Endothelial cell of umbilical vein (primary cell): ENCODE measurements around the gene PLA2G4E. TPM values are rescaled to one million over a fixed set of nuclear protein-coding genes. Genes with fewer than 3 reads are reported as not detected.

Experiments
- BruUV-seq: library from RNA; stranded (reverse); fragments of 400-500 nt; replicated peaks from 2 replicates; lab custom pipeline; 2021; lab: Mats Ljungman, UMichigan
- CTCF ChIA-PET: fragments of 300-600, 350-600 bp; sonication (Branson Sonifier 250); formaldehyde crosslinking; loops from one replicate; lab custom pipeline; 2021; ENCODE audit warnings: antibody characterized with exemption, inconsistent platforms; lab: Charles Lee
- POLR2A ChIA-PET: fragments of 300-600, 350-600 bp; sonication (Branson Sonifier 250); formaldehyde crosslinking; loops from one replicate; lab custom pipeline; 2021; ENCODE audit warnings: antibody characterized with exemption, inconsistent platforms; lab: Charles Lee
- DNase-seq: peaks from one replicate; pipeline ENCODE4 v3.0.0-alpha.2; 2011; ENCODE audit warnings: low read depth, low spot score
- FAIRE-seq: peaks from 2 replicates; lab custom pipeline; 2011; peaks lifted over from hg19 to GRCh38; lab: Jason Lieb, UNC
- H2AFZ ChIP-seq: 2 replicates; pipeline ENCODE4 v1.6.0; 2012; ENCODE audit warnings: low read depth, low read length, control low read depth, inconsistent platforms
- H3K27ac ChIP-seq: 2 replicates; pipeline ENCODE4 v1.5.1; 2011; ENCODE audit warnings: low read depth, mild to moderate bottlenecking, control low read depth, low read length, moderate library complexity; ENCODE audit not compliant: insufficient read depth
- H3K27me3 ChIP-seq, 2 experiments: 2 replicates each; pipeline versions ENCODE4 v1.6.0 to v1.6.1; 2011; ENCODE audit warnings: low read length in 2 of 2, mixed read lengths in 1 of 2; ENCODE audit not compliant: control insufficient read depth in 2 of 2, insufficient read depth in 2 of 2
- H3K36me3 ChIP-seq, 2 experiments: 2 replicates in 1 of 2; 3 replicates in 1 of 2; pipeline ENCODE4 v1.5.1; 2011; ENCODE audit warnings: low read length in 2 of 2, mild to moderate bottlenecking in 1 of 2, moderate library complexity in 1 of 2; ENCODE audit not compliant: control insufficient read depth in 2 of 2, insufficient read depth in 2 of 2; ENCODE audit errors: extremely low read depth in 1 of 2
- H3K4me1 ChIP-seq: 3 replicates; pipeline ENCODE4 v1.5.1; 2011; ENCODE audit warnings: mild to moderate bottlenecking, low read length; ENCODE audit not compliant: control insufficient read depth, insufficient read depth; ENCODE audit errors: extremely low read depth
- H3K4me2 ChIP-seq: 2 replicates; pipeline ENCODE4 v1.6.1; 2011; ENCODE audit warnings: low read length, control low read depth, mixed read lengths; ENCODE audit not compliant: insufficient read depth
- H3K4me3 ChIP-seq, 3 experiments: fragments of 200-600 bp in 1 of 3; sonication (generic), shearing (Covaris generic) in 1 of 3; replicated peaks in 1 of 3; 2 replicates each; pipeline ENCODE4 v1.5.1; 2011 to 2016; ENCODE audit warnings: control low read depth in 3 of 3, low read length in 3 of 3, mild to moderate bottlenecking in 2 of 3, inconsistent platforms in 1 of 3, low read depth in 1 of 3, moderate library complexity in 1 of 3; ENCODE audit not compliant: insufficient read depth in 1 of 3
- H3K79me2 ChIP-seq: 2 replicates; pipeline ENCODE4 v1.6.0; 2012; ENCODE audit warnings: low read length, inconsistent platforms; ENCODE audit not compliant: control insufficient read depth, insufficient read depth
- H3K9ac ChIP-seq: replicated peaks from 2 replicates; pipeline ENCODE3; 2011; ENCODE audit warnings: low read length, control low read depth; ENCODE audit not compliant: insufficient read depth; ENCODE audit errors: extremely low read depth
- H3K9me1 ChIP-seq: replicated peaks from 3 replicates; pipeline ENCODE4 v1.6.0; 2011; ENCODE audit warnings: mild to moderate bottlenecking, low read length; ENCODE audit not compliant: control insufficient read depth, insufficient read depth; ENCODE audit errors: extremely low read depth
- H3K9me3 ChIP-seq: replicated peaks from 2 replicates; pipeline ENCODE4 v1.5.1; 2012; ENCODE audit warnings: low read length, inconsistent platforms; ENCODE audit not compliant: control insufficient read depth, insufficient read depth
- H4K20me1 ChIP-seq: replicated peaks from 2 replicates; pipeline ENCODE3; 2011; ENCODE audit warnings: mild to moderate bottlenecking, low read length; ENCODE audit not compliant: control insufficient read depth, insufficient read depth; ENCODE audit errors: extremely low read depth
- EZH2 ChIP-seq: IDR thresholded peaks from 2 replicates; pipeline ENCODE4 v1.6.1; 2012; ENCODE audit warnings: borderline replicate concordance, low read depth, mild to moderate bottlenecking, moderate library complexity, low read length, inconsistent platforms; ENCODE audit not compliant: severe bottlenecking
- FOS ChIP-seq: IDR thresholded peaks from 2 replicates; pipeline ENCODE4 v1.6.1; 2011; ENCODE audit warnings: mild to moderate bottlenecking, low read length, moderate library complexity, borderline replicate concordance; ENCODE audit not compliant: insufficient read depth
- GATA2 ChIP-seq: IDR thresholded peaks from 2 replicates; pipeline ENCODE4 v1.7.0; 2011; ENCODE audit warnings: low read depth, mild to moderate bottlenecking, moderate library complexity, mixed read lengths, low read length; ENCODE audit not compliant: insufficient read length, insufficient read depth
- JUN ChIP-seq: IDR thresholded peaks from 2 replicates; pipeline ENCODE4 v1.6.1; 2011; ENCODE audit warnings: borderline replicate concordance, low read depth; ENCODE audit not compliant: insufficient read length, insufficient read depth
- MYC ChIP-seq: IDR thresholded peaks from one replicate; pipeline ENCODE4 v1.6.1; 2011; ENCODE audit warnings: mild to moderate bottlenecking, low read depth, low read length
- POLR2A ChIP-seq: IDR thresholded peaks from 2 replicates; pipeline ENCODE4 v1.6.1; 2012; ENCODE audit warnings: low read depth, mild to moderate bottlenecking, control low read depth, low read length
- POLR2AphosphoS5 ChIP-seq: IDR thresholded peaks from 2 replicates; pipeline ENCODE4 v1.6.1; 2012; ENCODE audit warnings: low read depth, mild to moderate bottlenecking, control low read depth, low read length, moderate library complexity; ENCODE audit not compliant: insufficient read depth
- dilution Hi-C: fragments of 300-500 bp; cut with MboI; formaldehyde crosslinking; loops from one replicate; pipeline ENCODE4 v1.15.0; 2019; ENCODE audit warnings: low sequenced_read_pairs; ENCODE audit not compliant: extremely low pct_ligation_motif_present
- intact Hi-C: fragments of 100-400 bp; cut with micrococcal nuclease; formaldehyde crosslinking; loops from one replicate; pipeline ENCODE4 v1.10.0; 2022
- polyA plus RNA-seq, 4 experiments: library from polyadenylated mRNA; depleted of rRNA in 3 of 4; stranded (reverse) in 3 of 4; unstranded in 1 of 4; fragments of >200 nt; gene quantifications; 2 replicates each; pipeline versions ENCODE4 v1.2.1 to v1.2.3, GENCODE V29; 2011 to 2012; ENCODE audit warnings: missing spikeins in 1 of 4
- total RNA-seq: library from RNA; stranded (reverse); gene quantifications from 2 replicates; pipeline ENCODE4 v1.2.3, GENCODE V29; 2021
- TF ChIP-seq, protein P1 (sequence below), 2 donors: IDR thresholded peaks; 1 replicate in 1 of 2; 2 replicates in 1 of 2; pipeline ENCODE4 v1.5.1; 2011; ENCODE audit warnings: low read length in 2 of 2, mild to moderate bottlenecking in 2 of 2, moderate library complexity in 2 of 2, control low read depth in 1 of 2, inconsistent platforms in 1 of 2, low read depth in 1 of 2; ENCODE audit not compliant: insufficient read depth in 1 of 2; ENCODE audit errors: extremely low read depth in 1 of 2
- TF ChIP-seq, protein P2 (sequence below): IDR thresholded peaks from 2 replicates; pipeline ENCODE4 v1.6.1; 2011; ENCODE audit not compliant: insufficient read depth, insufficient read length

PLA2G4E gene
- total and polyA plus RNA-seq, 2 donors (not counting 3 experiments of a cell fraction or from before 2014, with no cell fraction given): not detected

DNA sequence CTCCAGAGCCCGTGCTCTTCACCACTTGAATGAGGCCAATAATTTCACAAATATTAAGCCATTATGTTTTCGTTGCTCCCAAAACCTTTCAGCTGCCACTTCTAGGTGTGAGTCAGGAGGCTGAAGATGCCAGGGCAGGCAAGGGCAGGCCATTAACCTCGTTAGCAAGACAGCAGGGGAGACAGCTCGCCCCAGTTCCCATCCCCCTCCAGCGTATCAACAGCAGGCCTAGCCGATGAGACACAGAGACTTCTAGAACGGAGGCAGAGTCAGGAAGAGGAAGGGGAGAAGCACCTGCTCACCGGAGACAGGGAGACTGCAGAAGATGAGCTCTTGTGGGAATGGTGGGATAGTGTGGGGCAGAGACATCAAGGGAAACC is 28.0 kb upstream of the PLA2G4E start:
- H3K4me2 ChIP-seq: no peak overlapping the region
- no peaks in the 10 kb centered on the region for H3K36me3 ChIP-seq
- no peak overlapping the region for H3K9ac ChIP-seq
- no peak overlapping the region for H3K27ac ChIP-seq
- H3K4me1 ChIP-seq: no peaks in the 10 kb centered on the region
- no peak for FAIRE-seq
- H4K20me1 ChIP-seq: no peaks in the 10 kb centered on the region
- no peak overlapping the region for H2AFZ ChIP-seq
- no peaks in the 10 kb centered on the region for H3K79me2 ChIP-seq
- no peak for TF ChIP-seq GATA2
- TF ChIP-seq POLR2AphosphoS5: no peak
- TF ChIP-seq, protein P1, sequence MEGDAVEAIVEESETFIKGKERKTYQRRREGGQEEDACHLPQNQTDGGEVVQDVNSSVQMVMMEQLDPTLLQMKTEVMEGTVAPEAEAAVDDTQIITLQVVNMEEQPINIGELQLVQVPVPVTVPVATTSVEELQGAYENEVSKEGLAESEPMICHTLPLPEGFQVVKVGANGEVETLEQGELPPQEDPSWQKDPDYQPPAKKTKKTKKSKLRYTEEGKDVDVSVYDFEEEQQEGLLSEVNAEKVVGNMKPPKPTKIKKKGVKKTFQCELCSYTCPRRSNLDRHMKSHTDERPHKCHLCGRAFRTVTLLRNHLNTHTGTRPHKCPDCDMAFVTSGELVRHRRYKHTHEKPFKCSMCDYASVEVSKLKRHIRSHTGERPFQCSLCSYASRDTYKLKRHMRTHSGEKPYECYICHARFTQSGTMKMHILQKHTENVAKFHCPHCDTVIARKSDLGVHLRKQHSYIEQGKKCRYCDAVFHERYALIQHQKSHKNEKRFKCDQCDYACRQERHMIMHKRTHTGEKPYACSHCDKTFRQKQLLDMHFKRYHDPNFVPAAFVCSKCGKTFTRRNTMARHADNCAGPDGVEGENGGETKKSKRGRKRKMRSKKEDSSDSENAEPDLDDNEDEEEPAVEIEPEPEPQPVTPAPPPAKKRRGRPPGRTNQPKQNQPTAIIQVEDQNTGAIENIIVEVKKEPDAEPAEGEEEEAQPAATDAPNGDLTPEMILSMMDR (IDR thresholded peaks at IDR 0.05; ENCODE audit: extremely low read depth in 1 of 2, insufficient read depth in 1 of 2, low read depth in 1 of 2, low read length in 2 of 2): no peak
- TF ChIP-seq, protein P2, sequence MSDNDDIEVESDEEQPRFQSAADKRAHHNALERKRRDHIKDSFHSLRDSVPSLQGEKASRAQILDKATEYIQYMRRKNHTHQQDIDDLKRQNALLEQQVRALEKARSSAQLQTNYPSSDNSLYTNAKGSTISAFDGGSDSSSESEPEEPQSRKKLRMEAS: no peak
- TF ChIP-seq FOS: no peak
- no peak for TF ChIP-seq JUN
- no peak for TF ChIP-seq EZH2
- TF ChIP-seq MYC: no peak
- no peak for TF ChIP-seq POLR2A
- no peak overlapping the region for H3K4me3 ChIP-seq
- POLR2A ChIA-PET: no interaction called here
- intact Hi-C loops (no loop called here), dilution Hi-C loops (no loop called here)
- no TSS peak for BruUV-seq
- no peaks in the 10 kb centered on the region for H3K9me3 ChIP-seq
- peaks cover 9 to 10% of the 10 kb centered on the region in 2 experiments for H3K27me3 ChIP-seq
- CTCF ChIA-PET: no interaction called here
- H3K9me1 ChIP-seq: no peaks in the 10 kb centered on the region
- DNase-seq: no peak
